ENCODE data around the gene BMPR1A.
"Not testable (repeated sequence)": the region's sequence is repeated elsewhere in the genome, so short reads cannot be mapped to it uniquely, and the experiment has no call there.

Gene BMPR1A

DNA sequence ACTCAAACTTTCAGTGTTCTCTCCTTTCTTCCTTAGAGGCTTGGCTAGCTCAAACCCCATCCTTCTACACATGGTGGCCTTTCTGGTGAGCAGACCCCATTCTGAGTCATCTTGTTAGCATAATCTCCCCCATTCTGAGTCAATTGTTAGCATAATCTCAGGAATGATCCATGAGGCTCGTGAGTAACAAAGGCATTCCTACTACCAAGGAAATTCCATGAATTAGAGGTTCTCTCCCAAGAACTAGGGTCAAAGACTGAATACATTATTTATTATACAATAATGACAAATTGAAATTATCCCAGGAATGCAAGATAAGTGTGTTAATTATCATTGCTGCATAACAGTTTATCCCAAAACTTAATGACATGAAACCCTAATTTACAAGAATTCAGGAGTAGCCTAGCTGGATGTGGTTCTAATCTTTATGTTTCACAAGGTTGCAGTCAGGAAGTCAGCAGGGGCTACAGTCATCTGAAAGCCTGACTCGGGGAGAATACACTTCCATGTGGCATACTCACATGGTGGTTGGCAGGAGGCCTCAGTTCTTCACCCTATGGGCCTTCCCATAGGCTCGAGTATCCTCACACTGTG, 100.8 kb downstream of the BMPR1A start:
- no peak overlapping the region for H3K27ac ChIP-seq
- TF ChIP-seq ZFX (IDR thresholded peaks at IDR 0.05) (no peak), CTCF (conservative IDR thresholded peaks at IDR 0.05) (no peak)

GRCh38 chr10:86858011-86858410, 101.6 kb downstream of the BMPR1A start:
- no peak overlapping the region for H3K27ac ChIP-seq
- no peak for TF ChIP-seq CTCF (conservative IDR thresholded peaks at IDR 0.05)
- no peak for TF ChIP-seq ZFX (IDR thresholded peaks at IDR 0.05)

DNA sequence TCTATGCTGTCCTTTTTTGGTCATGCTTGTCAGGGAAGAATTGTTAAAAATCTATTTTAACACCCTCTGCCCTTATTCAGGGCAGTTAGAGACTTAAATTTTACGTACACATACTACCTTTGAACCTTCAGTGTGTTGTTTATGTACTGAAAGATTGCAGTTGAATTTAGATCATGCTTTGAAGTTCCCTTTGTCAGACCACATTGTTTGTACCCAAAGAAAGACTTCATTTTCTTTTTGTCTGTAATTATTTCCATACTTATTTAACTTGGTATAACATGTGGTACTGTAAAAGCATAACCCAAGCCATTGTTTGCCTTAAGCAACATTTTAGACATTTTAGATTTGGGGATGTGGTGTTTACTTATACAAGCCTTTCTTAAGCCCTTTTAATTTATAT, 104.9 kb downstream of the BMPR1A start:
- TF ChIP-seq CTCF (conservative IDR thresholded peaks at IDR 0.05) (no peak), ZFX (IDR thresholded peaks at IDR 0.05) (no peak)
- no peak overlapping the region for H3K27ac ChIP-seq

DNA sequence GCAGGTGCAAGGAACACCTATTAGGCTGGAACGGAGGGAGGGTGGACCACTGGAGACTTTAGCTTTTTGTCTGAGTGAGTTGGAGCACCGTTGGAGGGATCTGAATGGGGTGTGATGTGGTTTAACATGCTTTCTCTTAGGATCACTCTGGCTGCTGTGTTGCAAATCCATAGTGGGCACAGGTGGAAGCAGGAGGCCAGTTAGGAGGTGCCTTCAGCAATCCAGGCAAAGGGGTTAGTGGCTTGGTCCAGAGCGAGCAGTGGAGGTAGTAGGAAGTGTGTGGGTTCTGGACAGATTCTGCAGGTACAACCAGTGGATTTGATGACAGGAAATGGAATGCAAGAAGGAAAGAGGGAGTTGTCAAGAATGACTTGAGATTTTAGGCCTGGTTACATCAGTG, 106.0 kb downstream of the BMPR1A start:
- TF ChIP-seq ZFX (IDR thresholded peaks at IDR 0.05) (no peak), CTCF (conservative IDR thresholded peaks at IDR 0.05) (no peak)
- H3K27ac ChIP-seq = no peak overlapping the region

GRCh38 chr10:86862786-86863483, 106.5 kb downstream of the BMPR1A start:
- TF ChIP-seq ZFX (IDR thresholded peaks at IDR 0.05) (no peak), CTCF (conservative IDR thresholded peaks at IDR 0.05) (no peak)
- no peak overlapping the region for H3K27ac ChIP-seq

DNA sequence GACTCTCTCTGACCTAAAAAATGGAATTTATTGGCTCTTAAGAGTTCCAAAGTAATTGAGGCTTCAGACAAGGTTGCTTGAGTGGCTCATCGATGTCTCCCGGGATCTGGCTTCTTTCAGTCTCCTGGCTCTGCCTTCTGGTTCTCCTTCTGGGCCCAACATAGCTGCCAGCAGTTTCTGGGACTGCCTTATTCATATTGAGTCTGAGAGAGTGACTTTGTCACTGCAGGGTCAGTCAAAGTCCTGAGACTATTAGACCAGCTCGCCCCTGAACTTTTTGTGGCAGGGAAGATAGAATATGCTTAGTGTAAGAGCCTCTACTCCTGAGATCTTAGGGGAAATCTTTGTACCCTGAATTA, 107.0 kb downstream of the BMPR1A start:
- TF ChIP-seq CTCF (conservative IDR thresholded peaks at IDR 0.05) (no peak), ZFX (IDR thresholded peaks at IDR 0.05) (no peak)
- H3K27ac ChIP-seq = no peak overlapping the region

GRCh38 chr10:86865011-86865811, 108.8 kb downstream of the BMPR1A start:
- H3K27ac ChIP-seq = not testable (repeated sequence)

All from C4-2B (cell line).